ENCODE data around the gene TMEM170A. TPM values are rescaled to one million over a fixed set of nuclear protein-coding genes. Genes with fewer than 3 reads are reported as not detected.
A peak's percentile ranks its signal among the peaks of the same experiment; 100 is the strongest.

Gene TMEM170A
- total RNA-seq, 1 experiment from 2014 or later = 10.1 TPM

DNA sequence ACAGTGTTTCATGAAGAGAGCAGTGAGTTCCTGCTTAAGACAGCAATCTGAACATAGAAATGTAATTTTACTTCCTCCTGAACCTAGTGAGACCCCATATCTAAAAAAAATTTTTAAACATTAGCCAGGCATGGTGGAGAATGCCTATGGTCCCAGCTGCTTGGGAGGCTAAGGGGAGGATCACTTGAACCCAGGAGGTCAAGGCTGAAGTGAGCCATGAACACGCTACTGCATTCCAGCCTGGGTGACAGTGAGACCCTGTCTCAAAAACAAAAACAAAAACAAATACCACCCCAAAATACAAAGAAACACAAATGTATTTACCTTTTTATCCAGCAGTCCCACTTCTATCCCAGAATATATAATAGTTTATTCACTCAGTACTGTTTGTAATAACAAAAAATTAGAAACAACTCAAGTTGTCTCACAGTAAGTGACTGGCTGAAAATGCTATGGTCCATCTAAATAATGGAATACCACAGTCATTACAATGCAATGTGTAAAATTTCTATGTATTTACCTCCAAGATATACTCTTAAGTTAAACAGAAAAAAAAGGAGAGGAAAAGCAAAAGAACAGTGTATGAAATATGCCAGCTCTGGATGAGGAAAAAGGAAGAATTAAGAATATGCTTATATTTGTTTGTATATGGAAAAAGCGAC lies 47.5 kb downstream of the TMEM170A start:
- no TSS peak for BruUV-seq (replicated peaks)
- intact Hi-C loops (cut with micrococcal nuclease) = no loop called here
- H3K9ac ChIP-seq (ENCODE audit: low read length) = no peak overlapping the region
- H3K9me2 ChIP-seq (replicated peaks; ENCODE audit: low read length) = no peaks in the 10 kb centered on the region
- POLR2A ChIA-PET (ENCODE audit: unreplicated experiment) = no interaction called here
- no peak for TF ChIP-seq EZH2phosphoT487 (IDR thresholded peaks at IDR 0.05; ENCODE audit: borderline replicate concordance, low read length)
- TF ChIP-seq, protein P1, sequence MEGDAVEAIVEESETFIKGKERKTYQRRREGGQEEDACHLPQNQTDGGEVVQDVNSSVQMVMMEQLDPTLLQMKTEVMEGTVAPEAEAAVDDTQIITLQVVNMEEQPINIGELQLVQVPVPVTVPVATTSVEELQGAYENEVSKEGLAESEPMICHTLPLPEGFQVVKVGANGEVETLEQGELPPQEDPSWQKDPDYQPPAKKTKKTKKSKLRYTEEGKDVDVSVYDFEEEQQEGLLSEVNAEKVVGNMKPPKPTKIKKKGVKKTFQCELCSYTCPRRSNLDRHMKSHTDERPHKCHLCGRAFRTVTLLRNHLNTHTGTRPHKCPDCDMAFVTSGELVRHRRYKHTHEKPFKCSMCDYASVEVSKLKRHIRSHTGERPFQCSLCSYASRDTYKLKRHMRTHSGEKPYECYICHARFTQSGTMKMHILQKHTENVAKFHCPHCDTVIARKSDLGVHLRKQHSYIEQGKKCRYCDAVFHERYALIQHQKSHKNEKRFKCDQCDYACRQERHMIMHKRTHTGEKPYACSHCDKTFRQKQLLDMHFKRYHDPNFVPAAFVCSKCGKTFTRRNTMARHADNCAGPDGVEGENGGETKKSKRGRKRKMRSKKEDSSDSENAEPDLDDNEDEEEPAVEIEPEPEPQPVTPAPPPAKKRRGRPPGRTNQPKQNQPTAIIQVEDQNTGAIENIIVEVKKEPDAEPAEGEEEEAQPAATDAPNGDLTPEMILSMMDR (conservative IDR thresholded peaks at IDR 0.05; ENCODE audit: low read depth, low read length) = no peak
- TF ChIP-seq EZH2 (IDR thresholded peaks at IDR 0.05; ENCODE audit: low read length, unreplicated experiment) = no peak
- H3K9me3 ChIP-seq (ENCODE audit: low read length) = no peaks in the 10 kb centered on the region
- CTCF ChIA-PET = no interaction called here
- H3K27me3 ChIP-seq (ENCODE audit: low read length) = no peaks in the 10 kb centered on the region
- no peaks in the 10 kb centered on the region for H3F3A ChIP-seq (ENCODE audit: low read length, unreplicated experiment)
- H3K4me2 ChIP-seq (ENCODE audit: low read length) = no peak overlapping the region
- no peak overlapping the region for H3K4me3 ChIP-seq (ENCODE audit: low read length)
- H2AFZ ChIP-seq (ENCODE audit: low read length) = no peak overlapping the region
- ATAC-seq (no peak), DNase-seq (no peak)
- H3K4me1 ChIP-seq (ENCODE audit: insufficient read depth, low read length) = peaks cover 11% of the 10 kb centered on the region; the same call in 1 of the 2 replicates
- peaks cover 71% of the 10 kb centered on the region for H3K79me2 ChIP-seq (ENCODE audit: low read length)
- H3K36me3 ChIP-seq (ENCODE audit: low read depth, low read length) = peaks cover 9% of the 10 kb centered on the region; the same call in 1 of the 2 replicates
- H3K27ac ChIP-seq (ENCODE audit: low read length) = no peak overlapping the region
- 0 out of 2 replicates have a peak, but pooled peaks cover 7% of the 10 kb centered on the region for H4K20me1 ChIP-seq (ENCODE audit: low read length)

GRCh38 chr16:75415169-75415905 lies 49.2 kb downstream of the TMEM170A start:
- Histone ChIP-seq H3K4me3 (ENCODE audit: low read length) (no peak overlapping the region), H3F3A (ENCODE audit: low read length, unreplicated experiment) (no peaks in the 10 kb centered on the region), H3K4me2 (ENCODE audit: low read length) (peak overlapping the region; percentile 2; the same call in 1 of the 2 replicates), H3K36me3 (ENCODE audit: low read depth, low read length) (peaks cover 13% of the 10 kb centered on the region; the same call in 1 of the 2 replicates), H3K9me2 (replicated peaks; ENCODE audit: low read length) (no peaks in the 10 kb centered on the region), H3K27ac (ENCODE audit: low read length) (peak overlapping the region; percentile 58), H3K9ac (ENCODE audit: low read length) (no peak overlapping the region), H3K27me3 (ENCODE audit: low read length) (no peaks in the 10 kb centered on the region), H3K4me1 (ENCODE audit: insufficient read depth, low read length) (peaks cover 11% of the 10 kb centered on the region; the same call in 1 of the 2 replicates), H4K20me1 (ENCODE audit: low read length) (0 out of 2 replicates have a peak, but pooled peaks cover 7% of the 10 kb centered on the region), H2AFZ (ENCODE audit: low read length) (no peak overlapping the region), H3K9me3 (ENCODE audit: low read length) (no peaks in the 10 kb centered on the region), H3K79me2 (ENCODE audit: low read length) (peaks cover 56% of the 10 kb centered on the region)
- DNase-seq (peak; percentile 53), ATAC-seq (peak; percentile 84)
- TF ChIP-seq EZH2 (IDR thresholded peaks at IDR 0.05; ENCODE audit: low read length, unreplicated experiment) = no peak
- no peak for TF ChIP-seq EZH2phosphoT487 (IDR thresholded peaks at IDR 0.05; ENCODE audit: borderline replicate concordance, low read length)
- TF ChIP-seq, protein P1 (conservative IDR thresholded peaks at IDR 0.05; ENCODE audit: low read depth, low read length) = no peak
- no TSS peak for BruUV-seq (replicated peaks)
- POLR2A ChIA-PET (ENCODE audit: unreplicated experiment) = no interaction called here
- CTCF ChIA-PET = no interaction called here
- intact Hi-C loops (cut with micrococcal nuclease) = no loop called here

All from PC-3 (cell line).